ENCODE results near the gene SAMD4A.
A peak's percentile ranks its signal among the peaks of the same experiment; 100 is the strongest.

The SAMD4A gene, protein sequence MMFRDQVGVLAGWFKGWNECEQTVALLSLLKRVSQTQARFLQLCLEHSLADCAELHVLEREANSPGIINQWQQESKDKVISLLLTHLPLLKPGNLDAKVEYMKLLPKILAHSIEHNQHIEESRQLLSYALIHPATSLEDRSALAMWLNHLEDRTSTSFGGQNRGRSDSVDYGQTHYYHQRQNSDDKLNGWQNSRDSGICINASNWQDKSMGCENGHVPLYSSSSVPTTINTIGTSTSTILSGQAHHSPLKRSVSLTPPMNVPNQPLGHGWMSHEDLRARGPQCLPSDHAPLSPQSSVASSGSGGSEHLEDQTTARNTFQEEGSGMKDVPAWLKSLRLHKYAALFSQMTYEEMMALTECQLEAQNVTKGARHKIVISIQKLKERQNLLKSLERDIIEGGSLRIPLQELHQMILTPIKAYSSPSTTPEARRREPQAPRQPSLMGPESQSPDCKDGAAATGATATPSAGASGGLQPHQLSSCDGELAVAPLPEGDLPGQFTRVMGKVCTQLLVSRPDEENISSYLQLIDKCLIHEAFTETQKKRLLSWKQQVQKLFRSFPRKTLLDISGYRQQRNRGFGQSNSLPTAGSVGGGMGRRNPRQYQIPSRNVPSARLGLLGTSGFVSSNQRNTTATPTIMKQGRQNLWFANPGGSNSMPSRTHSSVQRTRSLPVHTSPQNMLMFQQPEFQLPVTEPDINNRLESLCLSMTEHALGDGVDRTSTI

DNA sequence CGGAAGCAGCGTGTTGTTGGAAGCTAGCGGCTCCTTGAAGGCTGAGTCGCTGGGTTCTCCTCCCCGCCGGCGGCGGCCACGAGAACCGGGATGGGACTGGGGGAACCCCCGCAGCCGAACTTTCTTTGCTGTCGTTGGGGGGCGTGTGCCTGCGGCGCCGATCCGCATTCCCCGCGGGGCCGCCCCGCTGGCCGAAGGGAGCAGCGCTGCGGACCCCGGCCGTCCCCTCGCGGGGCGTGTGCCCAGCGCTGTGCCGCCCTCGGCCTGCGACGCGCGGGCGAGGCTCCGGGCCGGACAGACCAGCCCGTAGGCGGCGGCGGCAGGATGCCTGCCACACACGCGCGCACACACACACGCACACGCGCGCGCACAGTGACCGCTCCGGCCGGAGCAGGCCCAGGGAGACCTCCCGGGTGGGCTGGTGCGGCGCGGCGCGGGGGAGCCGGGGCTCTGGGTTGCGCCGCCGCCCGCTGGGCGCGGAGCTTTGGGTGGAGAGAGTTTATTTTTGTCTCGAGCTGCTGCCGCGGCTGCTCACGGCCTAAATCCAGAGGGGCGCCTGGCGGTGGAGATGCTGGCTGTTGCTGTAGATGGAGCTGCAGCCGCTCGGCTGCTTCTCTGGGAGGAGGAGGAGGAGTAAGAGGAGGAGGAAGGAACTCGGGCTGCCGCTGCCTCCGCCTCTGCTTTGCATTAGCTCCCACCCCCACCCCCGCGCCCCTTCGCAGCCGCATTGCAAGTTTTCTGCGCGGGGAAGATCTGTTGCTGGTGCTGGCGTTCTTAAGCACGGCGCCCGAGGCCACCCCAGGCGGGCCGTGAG lies at the start of gene SAMD4A:
Gene SAMD4A, plus strand, starts transcription at position 719 of the 814 bp plus-strand sequence. CDS start 789 bp downstream, outside the sequence.
- peak; percentile 51 for DNase-seq (ENCODE audit: low read depth)

DNA sequence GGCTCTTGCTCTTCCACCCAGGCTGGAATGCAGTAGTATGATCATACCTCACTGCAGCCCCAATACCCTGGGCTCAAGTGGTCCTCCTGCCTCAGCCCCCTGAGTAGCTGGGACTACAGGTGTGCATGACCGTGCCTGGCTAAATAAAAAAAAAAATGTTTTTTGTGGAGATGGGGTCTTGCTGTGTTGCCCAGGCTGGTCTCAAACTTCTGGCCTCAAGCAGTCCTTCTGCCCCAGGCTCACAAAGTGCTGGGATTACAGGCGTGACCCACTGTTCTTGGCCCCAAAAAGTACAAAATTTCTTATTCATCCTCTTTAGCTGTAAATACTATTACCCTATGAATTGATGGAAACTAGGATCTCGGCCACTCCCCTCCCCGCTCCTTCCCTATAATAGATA lies 42.5 kb upstream of the SAMD4A start:
- DNase-seq (ENCODE audit: low read depth): no peak

DNA sequence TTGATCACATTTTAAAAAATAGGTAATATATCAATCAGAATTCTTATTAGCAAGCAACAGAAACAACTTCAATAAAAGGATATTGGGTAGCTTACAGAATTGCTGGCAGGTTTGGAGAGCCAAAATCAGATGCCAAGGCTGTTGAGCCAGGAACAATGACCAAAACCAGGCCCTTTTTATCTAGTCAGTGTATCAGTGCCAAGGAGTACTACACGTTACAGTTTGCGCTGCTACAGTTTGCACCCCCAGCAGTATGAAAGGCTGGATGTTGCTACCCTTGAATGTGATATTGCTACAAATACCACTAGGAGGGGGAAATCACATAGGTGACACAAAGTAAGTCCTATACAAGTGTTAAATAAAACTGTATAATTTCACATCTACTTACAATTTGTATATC lies 38.0 kb upstream of the SAMD4A start:
- no peak for DNase-seq (ENCODE audit: low read depth)

DNA sequence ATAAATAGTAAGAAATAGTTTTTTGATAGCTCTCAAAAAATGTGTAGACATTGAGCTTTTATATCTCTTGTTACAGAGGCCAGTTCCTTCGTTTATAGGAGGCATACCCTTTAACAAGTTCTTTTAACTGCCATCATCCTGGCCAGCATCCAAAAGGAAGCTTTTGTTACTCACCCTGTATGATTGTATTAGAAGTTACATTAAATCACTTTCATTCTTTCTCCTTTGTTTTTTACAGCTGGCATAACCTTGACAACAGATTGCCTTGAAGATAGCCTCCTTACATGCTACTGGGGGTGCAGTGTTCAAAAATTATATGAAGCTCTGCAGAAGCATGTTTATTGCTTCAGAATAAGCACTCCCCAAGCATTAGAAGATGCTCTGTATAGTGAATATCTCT lies 37.1 kb upstream of the SAMD4A start:
- DNase-seq (ENCODE audit: low read depth): no peak

DNA sequence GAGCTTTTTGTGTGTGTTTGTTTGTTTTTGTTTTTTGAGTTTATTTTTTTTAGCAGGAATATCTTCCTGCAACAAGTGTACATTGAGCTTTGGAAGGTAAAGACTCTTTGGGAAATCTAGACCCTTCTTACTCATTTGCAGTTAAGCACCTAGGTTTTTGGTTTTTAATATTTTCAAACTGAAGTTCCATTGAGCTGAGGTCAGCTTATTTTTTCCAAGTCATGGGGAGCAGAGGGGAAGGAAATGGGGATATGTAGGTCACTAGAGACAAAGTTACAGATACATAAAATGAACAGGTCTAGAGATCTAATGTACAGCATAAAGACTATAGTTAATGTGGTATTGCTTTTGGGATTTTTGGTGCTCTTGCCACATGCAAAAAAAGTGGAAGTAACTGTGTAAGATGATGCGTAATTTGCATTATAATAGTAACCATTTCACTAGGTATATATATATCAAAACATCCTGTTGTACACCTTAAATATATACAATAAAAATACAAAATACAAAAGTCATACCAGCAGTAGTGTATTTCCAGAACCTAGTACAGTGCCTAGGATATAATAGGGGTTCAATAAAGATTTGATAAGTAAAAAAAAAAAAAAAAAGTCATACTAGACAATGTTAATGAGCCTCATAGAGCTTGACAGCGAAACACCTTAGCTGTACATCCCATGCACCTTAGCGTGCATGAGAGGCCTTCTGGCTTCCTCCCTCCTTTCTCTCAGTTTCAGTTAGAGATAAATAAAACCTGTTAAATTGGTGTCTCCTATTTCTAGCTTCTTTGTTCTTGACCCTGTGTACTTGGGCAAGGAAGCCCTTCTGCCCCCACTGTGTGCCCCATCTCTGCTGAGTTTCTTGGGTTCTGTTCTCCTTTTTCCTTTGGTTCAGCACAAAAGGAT lies 34.6 kb upstream of the SAMD4A start:
- no peak for DNase-seq (ENCODE audit: low read depth)

GRCh38 chr14:54533100-54533499 lies 33.8 kb upstream of the SAMD4A start:
- DNase-seq (ENCODE audit: low read depth): no peak

DNA sequence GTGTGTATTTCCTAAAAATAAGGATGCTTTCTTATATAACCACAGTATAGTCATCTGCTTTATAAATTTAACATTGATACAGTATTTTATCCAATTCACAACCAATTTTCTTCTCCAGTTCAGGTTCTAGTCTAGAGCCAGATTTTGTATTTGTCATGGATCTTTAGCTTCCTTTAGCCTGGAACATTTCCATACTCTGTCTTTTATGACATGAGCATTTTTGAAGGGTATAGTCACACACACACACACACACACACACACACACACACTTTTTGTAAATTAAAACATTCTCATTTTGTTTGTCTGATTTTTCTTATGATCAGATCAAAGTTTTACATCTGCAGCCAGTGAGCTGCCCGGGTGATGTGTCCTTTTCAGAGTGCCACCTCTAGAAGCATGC lies 31.8 kb upstream of the SAMD4A start:
- no peak for DNase-seq (ENCODE audit: low read depth)

DNA sequence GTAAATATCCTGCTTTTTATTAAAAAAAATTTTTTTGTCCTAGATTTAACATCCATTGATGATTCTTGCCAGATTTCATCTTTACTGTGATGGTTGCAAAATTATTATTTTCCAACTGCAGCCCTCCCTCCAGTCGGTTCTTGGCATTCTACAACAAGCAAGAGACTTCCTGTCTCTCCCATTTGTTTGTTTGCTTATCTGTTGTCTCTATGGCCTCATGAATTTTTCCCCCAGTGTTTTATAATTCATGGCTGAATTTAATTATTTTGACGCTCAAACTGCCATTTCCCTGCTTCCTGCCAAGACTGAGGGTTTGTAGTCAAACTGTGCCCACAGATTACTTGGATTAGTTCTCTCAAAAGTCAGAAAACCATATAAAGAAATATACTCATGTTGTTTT lies 31.3 kb upstream of the SAMD4A start:
- DNase-seq (ENCODE audit: low read depth): no peak

DNA sequence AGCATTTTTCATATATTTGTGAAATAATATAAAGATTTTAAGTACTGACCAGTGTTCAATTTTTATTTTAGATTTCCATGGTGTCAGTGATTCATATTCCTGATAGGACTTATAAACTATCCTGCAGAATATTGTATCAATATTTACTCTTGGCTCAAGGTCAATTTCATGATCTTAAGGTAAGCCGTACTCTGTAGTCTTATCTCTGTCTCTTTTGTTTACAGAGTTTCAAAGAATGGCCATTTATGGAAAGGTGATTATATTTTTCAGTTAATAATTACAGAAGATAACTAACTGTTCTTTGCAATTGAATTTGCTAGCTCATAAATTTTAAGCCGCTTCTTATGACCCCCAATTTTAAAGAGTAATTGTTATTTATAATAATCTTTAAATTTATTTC lies 29.3 kb upstream of the SAMD4A start:
- no peak for DNase-seq (ENCODE audit: low read depth)

DNA sequence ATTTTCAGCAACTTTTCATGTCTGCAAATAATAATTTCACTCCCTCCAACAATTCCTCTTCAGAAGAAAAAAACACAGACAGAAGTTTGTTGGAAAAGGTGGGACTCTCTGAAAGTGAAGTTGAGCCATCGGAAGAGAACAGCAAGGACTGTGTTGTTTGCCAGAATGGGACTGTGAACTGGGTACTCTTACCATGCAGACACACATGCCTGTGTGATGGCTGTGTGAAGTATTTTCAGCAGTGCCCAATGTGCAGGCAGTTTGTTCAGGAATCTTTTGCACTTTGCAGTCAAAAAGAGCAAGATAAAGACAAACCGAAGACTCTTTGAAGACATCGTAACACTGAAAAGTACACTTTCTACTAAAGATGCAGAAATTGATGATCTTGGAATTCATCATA lies 28.9 kb upstream of the SAMD4A start:
- DNase-seq (ENCODE audit: low read depth): no peak

- DNase-seq (ENCODE audit: low read depth): no peak
Observed at GRCh38 chr14:54547583-54547982, 19.3 kb upstream of the SAMD4A start.

- DNase-seq (ENCODE audit: low read depth): no peak
Observed at GRCh38 chr14:54548491-54548890, 18.4 kb upstream of the SAMD4A start.

- DNase-seq (ENCODE audit: low read depth): no peak
Observed at GRCh38 chr14:54549862-54550261, 17.1 kb upstream of the SAMD4A start.

GRCh38 chr14:54550514-54550913 lies 16.4 kb upstream of the SAMD4A start:
- no peak for DNase-seq (ENCODE audit: low read depth)

- no peak for DNase-seq (ENCODE audit: low read depth)
Observed at GRCh38 chr14:54554401-54554800, 12.5 kb upstream of the SAMD4A start.

GRCh38 chr14:54555651-54556050 lies 11.3 kb upstream of the SAMD4A start:
- no peak for DNase-seq (ENCODE audit: low read depth)

- no peak for DNase-seq (ENCODE audit: low read depth)
Observed at GRCh38 chr14:54556535-54556934, 10.4 kb upstream of the SAMD4A start.

DNA sequence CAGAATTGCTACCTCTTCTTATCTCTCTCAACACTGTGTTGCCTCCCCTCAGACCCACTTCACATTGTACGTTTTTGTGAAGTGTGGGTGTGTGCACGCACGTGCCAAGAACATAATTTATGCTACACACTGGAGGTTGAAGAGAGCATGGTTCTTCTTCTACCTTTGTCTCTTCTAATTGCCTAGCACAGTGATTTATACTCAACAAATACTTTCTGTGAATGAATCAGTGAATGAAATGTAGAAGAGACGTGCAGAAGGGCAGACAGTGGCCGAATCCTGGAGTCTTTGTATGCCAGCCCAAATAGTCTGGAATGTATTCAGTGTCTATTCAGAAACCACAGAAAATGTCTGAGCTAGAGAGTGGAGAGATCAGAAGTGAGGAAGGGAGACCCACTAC lies 4.6 kb upstream of the SAMD4A start:
- DNase-seq (ENCODE audit: low read depth): no peak

GRCh38 chr14:54564071-54564867 lies 2.7 kb upstream of the SAMD4A start:
- no peak for DNase-seq (ENCODE audit: low read depth)

GRCh38 chr14:54564868-54565784 lies 1.8 kb upstream of the SAMD4A start:
- peak; percentile 65 for DNase-seq (ENCODE audit: low read depth)
